ENCODE measurements around the gene ERCC6L.

GRCh38 chrX:72271812-72272211 lies 33.0 kb upstream of the ERCC6L start:
- TF ChIP-seq CTCF (optimal IDR thresholded peaks at IDR 0.05 in 1 of 3, IDR thresholded peaks at IDR 0.05 in 1 of 3, conservative IDR thresholded peaks at IDR 0.05 in 1 of 3; ENCODE audit: extremely low read depth in 1 of 3, insufficient read depth in 2 of 3, low read length in 3 of 3), result no peak
- TF ChIP-seq EZH2 (IDR thresholded peaks at IDR 0.05; ENCODE audit: low read length), result no peak

Data from keratinocyte (primary cell).